GM12891 (cell line): ENCODE results near the gene ZDHHC11B.
"Not testable (repeated sequence)": the region's sequence is repeated elsewhere in the genome, so short reads cannot be mapped to it uniquely, and the experiment has no call there.

Experiments used
- DNase-seq: peaks from one replicate; pipeline ENCODE4 v3.0.0; 2011; ENCODE audit warnings: low spot score; ENCODE audit not compliant: insufficient read length
- FAIRE-seq: peaks from 2 replicates; lab custom pipeline; 2011; peaks lifted over from hg19 to GRCh38; lab: Jason Lieb, UNC
- PAX5 ChIP-seq: IDR thresholded peaks from 2 replicates; pipeline ENCODE4 v1.6.1; 2011; ENCODE audit warnings: low read length, moderate library complexity, mild to moderate bottlenecking; ENCODE audit not compliant: insufficient read depth, severe bottlenecking
- POLR2A ChIP-seq: IDR thresholded peaks from 2 replicates; pipeline ENCODE4 v1.6.1; 2011; ENCODE audit warnings: low read depth, low read length, control low read depth
- POLR2AphosphoS5 ChIP-seq: IDR thresholded peaks from 2 replicates; pipeline ENCODE4 v1.6.1; 2011; ENCODE audit warnings: low read depth, low read length, control low read depth
- POU2F2 ChIP-seq: IDR thresholded peaks from 2 replicates; pipeline ENCODE4 v1.6.1; 2011; ENCODE audit warnings: low read depth, mild to moderate bottlenecking, control low read depth, low read length, moderate library complexity
- SPI1 ChIP-seq: IDR thresholded peaks from 2 replicates; pipeline ENCODE4 v1.6.1; 2011; ENCODE audit warnings: low read depth, low read length, control low read depth
- TAF1 ChIP-seq: IDR thresholded peaks from 2 replicates; pipeline ENCODE4 v1.6.1; 2011; ENCODE audit warnings: low read depth, low read length, control low read depth

The ZDHHC11B gene

DNA sequence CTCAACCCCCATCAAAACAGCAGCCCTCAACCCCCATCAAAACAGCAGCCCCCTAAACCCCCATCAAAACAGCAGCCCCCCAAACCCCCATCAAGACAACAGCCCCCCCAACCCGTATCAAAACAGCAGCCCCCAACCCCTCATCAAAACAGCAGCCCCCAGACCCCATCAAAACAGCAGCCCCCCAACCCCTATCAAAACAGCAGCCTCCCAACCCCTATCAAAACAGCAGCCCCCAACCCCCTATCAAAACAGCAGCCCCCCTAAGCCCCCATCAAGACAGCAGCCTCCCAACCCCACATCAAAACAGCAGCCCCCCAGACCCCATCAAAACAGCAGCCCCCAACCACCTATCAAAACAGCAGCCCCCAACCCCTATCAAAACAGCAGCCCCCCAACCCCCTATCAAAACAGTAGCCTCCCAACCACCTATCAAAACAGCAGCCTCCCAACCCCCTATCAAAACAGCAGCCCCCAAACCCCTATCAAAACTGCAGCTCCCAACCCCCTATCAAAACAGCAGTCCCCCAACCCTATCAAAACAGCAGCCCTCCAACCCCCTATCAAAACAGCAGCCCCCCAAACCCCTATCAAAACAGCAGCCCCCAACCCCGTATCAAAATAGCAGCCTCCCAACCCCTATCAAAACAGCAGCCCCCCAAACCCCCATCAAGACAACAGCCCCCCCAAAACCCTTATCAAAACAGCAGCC is 92.6 kb downstream of the ZDHHC11B start:
- FAIRE-seq (no peak), DNase-seq (no peak)
- TF ChIP-seq PAX5 (no peak), POLR2A (no peak), SPI1 (no peak), TAF1 (no peak), POLR2AphosphoS5 (no peak)

DNA sequence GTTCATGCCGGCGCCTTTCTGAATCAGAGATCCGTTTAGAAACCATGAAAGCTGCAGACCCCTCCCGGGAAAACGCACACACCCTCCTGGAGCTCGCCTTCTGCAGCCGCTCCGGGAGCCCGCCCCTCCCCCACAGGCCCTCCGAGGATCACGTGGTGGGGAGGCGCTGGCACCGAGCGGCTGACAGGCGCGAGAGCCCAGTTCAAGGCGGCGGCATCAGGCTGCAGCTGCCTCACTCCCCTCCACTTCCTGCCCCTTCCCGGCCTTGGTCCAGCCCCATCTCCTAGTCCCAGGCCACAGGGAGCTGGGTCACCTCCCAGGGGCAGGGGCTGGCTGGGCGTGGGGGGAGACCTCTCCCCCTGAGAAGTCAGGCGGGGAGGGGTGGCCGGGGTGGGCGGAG is 93.5 kb downstream of the ZDHHC11B start:
- not testable (repeated sequence) for DNase-seq, FAIRE-seq

DNA sequence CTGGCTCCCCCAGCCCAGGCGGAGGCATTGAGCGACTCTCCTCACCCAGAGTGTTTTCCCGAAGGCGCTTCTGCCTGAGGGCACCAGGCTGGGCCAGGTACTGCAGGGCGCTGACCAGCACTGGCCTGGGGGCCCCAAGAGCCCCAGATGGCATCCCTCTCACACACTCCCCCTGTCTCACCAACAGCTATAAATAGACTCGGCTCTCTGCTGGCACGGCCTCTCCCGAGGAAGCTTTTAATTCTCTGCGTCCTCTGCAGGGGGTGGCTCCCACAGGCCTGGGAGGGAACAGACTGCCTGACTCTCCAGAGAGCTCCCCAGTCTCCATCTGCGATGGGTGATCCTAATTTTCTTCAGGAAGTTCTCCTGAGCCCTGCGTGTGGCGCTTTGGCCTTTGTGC is 94.2 kb downstream of the ZDHHC11B start:
- not testable (repeated sequence) for FAIRE-seq, DNase-seq

DNA sequence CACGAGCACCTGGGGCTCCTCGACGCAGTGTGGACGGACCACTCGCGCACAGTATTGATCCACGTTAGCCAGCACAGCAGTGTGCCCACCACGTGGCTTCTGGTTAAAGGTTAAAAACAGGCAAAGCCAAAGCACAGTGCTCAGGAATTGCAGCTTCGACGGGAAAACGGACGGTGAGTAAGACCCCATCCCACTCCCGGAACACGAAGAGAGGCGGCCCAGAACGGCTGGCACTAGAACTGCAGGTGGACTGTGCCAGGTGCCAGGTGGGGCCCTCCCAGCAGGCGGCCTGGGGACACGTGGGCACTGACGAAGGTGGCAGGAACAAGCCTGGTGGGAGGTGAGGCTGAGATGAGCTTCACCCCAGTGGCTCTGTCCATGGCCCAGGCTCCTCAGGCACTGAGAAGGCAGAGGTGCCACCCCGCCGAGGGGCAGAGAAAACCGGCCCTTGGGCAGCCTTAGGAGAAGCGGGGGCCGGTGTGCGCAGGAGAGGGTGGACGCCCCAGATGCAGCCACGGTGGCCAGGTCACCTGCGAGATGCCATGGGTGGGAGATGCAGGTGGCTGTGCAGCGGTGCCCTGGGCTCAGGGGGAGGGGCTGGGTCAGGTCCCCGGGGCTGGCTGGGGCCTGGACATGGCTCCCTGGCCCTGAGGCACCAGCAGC is 96.0 kb downstream of the ZDHHC11B start:
- not testable (repeated sequence) for DNase-seq, FAIRE-seq

DNA sequence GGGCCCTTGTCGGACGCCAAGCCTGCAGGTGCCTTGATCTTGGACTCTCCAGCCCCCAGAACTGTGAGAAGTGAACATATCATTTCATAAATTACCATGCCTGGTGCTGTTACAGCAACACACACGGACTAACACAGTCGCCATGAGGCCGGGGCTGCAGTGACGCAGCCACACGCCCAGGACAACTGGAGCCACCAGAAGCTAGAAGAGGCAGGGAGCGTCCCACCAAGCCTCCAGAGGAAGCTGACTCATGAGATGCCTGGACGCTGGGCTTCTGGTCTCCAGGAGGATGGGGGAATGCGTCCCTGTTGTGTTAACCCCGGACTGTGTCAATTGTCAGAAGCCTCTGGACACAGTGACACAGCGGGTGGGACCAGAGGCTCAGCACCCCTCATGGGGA is 97.6 kb downstream of the ZDHHC11B start:
- FAIRE-seq, DNase-seq: not testable (repeated sequence)

DNA sequence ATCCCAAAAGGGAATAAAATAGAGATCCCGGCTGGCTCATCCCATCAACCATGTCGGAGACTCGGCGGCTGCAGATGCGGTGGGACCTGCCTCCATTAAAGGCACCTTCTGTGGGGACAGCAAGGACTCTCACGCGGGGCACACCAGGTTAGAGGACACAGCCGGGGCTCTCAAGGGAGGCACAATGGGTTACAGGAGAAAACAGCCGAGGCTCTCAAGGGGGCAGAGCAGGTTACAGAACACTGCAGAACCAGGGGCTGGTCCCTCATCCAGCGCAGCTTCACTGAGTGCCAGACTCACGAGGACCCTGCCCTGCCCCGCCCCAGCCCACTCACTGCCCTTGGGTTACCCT is 98.4 kb downstream of the ZDHHC11B start:
- not testable (repeated sequence) for DNase-seq, FAIRE-seq

DNA sequence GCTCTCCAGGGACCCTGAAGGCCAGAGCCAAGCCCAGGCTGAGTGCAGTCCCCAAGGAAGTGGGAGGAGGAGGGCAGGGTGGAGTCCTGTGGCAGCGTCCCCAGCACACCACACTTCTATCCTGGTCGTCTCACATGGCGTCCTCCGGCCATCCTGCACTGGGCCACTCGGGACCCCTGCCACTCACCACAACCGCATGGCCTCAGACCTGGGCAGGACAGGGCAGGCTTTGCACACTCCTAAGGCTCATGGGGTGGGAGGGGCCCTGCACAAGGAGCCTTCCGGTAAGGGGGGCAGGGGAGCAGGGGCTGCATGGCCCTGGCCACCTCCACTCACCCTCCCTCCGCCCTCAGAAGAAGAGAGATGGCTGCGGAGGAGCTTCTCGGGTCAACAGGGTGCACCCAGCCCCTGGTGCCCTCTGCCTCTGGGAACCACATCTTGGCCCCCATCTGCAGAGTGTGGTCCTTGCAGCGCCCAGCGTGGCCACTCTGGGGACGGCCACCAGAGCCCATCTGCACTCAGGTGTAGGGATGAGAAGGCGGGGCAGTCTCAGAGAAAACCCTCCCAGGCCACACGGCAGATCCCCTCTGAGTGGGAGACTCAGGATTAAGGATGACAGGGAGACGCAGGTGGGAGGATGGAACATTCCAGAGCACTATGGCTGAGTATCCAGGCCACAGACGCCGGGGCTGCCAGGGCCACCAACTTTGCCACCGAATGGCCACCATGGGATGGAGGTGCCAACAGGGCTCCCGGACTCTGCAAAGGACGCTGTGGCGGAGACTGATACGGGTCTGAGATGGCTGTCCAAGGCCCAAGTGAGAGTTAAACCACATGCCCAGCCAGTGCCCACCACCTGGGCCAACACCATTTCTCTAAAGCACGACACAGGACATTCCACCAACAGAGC is 99.0 kb downstream of the ZDHHC11B start:
- no peak for FAIRE-seq
- TF ChIP-seq TAF1: no peak
- no peak for TF ChIP-seq POU2F2
- TF ChIP-seq POLR2A: no peak
- no peak for TF ChIP-seq SPI1
- no peak for TF ChIP-seq POLR2AphosphoS5
- TF ChIP-seq PAX5: no peak
- DNase-seq: peak; percentile 12

DNA sequence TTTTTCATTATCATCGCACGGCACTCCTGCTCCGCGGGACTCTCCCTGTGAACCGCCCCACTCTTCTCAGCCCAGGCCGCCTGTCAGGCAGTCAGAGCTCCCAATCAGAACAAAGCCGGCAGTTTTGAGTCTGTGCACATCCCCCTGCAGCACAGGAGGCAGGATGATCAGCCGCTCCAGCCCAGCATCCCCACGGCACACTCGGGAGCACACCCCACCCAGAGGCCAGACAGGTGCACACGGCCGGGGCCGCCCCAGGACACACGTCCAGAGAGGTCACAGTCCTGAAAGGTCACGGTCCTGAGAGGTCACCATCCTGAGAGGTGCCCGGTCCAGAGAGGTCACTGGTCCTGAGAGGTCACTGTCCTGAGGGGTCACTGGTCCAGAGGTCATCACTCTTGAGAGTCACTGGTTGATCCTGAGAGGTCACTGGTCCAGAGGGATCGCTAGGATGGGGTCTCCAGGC is 99.7 kb downstream of the ZDHHC11B start:
- TF ChIP-seq POLR2A (no peak), SPI1 (no peak), PAX5 (no peak), POLR2AphosphoS5 (no peak), POU2F2 (no peak), TAF1 (no peak)
- DNase-seq (peak; percentile 5), FAIRE-seq (no peak)

DNA sequence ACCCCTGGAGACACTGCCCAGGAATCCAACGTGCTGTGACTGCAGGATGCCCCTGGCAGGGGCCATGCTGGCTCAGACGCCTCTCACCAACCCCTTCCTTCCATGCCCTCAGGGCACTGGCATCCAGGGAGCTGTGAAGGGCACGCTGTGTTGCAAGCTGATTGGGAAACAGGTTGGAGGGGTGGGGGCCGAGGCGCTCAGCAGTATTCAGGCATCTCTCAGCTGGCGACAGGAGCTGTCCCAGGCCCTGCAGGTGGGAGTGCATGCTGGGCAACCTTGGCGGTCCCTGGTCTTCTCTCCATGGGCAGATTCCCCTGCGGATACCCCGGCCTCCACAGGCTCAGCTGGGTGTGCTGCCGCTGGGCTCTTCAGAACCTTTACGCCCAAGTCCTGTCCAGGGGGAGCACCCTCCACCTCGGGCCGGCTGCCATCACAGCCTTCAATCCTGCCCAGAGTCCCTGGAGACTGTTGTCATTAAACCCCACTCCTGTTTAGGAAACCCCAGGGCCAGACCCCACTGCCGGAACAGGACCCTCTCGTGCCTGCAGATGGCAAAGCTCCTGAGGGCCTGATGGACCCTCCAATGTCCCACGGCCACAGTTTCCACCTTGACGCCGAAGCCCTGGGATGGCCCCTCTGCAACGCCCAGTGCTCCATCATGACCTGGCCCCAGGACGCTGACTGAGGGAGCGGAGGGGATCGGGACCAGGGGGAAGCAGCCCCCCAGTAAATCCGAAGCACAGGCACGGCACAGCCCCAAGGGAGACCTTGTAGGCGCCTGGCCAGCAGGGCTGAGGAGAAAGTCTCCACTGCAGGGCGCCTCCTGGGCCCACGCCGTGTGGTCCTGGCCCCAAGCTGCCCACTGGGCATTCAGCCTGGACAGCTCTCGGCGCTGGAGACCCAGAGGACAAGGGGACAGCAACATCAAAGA is 100.7 kb downstream of the ZDHHC11B start:
- FAIRE-seq (no peak), DNase-seq (no peak)
- TF ChIP-seq POU2F2 (no peak), TAF1 (no peak), POLR2A (no peak), POLR2AphosphoS5 (no peak), PAX5 (no peak), SPI1 (no peak)

DNA sequence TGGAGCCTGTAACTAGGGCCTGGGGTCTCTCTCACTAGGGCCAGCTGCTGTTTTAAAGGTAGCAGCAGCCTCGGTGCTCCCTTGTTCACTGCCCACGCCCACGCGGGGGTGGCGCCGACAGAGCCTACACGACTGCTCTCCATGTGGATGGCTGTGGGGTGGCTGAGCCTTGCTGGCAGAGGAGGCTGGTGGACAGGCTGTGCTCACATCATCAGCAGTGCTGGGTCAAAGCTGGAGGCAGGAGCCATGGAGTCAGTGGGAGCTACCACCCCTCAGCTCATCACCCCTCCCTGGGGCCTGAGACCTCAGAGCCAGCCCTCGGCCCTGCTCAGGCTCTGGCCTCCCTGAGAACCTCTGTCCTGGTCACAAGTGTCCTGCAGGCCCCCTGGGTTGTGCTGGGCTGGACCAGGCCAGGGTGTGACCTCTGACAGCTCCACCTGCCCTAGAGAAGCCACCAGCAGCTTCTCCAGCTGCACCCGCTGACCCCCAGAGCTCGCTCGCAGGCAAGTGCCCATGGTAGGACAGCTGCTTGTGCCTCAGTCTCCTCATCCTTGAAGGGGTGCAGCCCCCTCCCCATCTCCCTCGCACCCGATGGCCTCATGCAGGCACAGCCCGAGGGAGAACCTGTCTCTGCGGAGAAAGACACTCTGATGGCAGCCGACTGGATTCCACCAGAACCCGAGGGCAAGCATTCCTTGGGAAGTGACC is 101.7 kb downstream of the ZDHHC11B start:
- DNase-seq: not testable (repeated sequence)
- peak; percentile 20 for FAIRE-seq

DNA sequence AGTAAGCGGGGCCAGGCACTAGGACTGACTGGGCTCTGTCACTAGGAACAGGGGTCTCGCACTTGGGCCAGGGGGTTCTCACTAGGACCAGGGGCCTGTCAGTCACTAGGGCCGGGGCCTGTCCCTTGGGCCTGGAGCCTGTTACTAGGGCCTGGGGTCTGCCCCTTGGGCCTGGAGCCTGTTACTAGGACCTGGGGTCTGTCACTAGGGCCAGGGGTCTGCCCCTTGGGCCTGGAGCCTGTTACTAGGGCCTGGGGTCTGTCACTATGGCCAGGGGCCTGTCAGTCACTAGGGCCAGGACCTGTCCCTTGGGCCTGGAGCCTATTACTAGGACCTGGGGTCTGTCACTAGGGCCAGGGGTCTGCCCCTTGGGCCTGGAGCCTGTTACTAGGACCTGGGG is 102.3 kb downstream of the ZDHHC11B start:
- not testable (repeated sequence) for FAIRE-seq, DNase-seq

DNA sequence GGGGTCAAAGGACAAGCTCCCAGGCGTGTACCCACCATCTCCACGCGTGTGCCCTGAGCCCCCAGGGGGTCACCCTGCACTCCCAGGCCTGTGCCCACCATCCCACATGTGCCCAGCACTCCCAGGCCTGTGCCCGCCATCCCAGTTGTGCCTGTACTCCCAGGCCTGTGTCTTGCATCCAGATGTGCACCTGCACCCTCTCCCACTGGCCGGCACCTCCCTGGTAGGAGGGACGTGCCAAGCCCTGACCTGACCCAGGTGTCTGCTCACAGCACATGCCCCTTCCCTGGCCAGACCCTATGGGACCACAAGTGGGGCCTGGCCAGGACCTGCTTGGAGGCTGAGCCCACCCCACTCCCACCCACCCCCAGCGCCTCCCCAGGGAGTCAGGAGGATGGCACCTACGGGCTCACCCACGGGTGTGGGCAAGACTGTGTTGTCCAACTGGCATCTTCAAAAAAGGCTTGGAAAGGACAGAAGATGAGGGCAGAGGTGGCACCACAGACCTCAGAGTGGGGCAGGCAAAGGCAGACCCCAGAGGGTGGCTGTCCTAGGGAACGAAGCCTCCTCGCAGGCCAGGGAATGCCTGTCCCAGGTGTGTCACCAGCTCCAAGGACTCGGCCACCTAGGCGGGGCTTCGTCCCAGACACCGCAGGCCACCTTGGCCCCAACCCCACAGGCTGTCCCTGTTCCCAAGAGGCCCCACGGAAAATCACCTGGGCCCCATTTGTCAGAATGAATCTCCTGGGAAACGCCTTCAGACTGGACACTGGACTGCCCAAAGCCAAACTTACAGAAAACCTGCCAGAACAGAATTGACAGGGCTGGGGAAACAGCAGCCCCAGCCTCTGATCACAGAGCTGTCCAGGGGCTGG is 103.0 kb downstream of the ZDHHC11B start:
- FAIRE-seq, DNase-seq: not testable (repeated sequence)

DNA sequence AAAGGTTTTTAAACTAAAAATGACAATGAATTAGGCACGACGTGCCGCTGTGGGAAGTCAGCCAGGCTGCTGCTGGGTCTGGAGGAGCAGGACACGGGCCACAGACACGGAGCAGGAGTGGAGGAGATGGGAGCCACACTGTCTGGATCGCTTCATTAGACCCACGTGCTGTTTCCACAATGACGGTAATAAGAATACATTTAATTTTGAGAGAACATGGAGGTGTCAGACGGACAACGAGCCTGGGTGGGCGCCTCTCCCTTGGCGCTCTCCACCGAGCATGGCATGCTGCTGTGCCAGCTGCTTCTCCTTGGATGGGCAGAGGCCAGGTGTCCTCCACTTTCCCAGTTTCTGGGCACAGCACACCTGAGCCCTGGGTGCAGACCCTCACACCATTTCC is 103.7 kb downstream of the ZDHHC11B start:
- not testable (repeated sequence) for FAIRE-seq, DNase-seq
